WI38 (cell line): Measurements from ENCODE around the gene SETDB1.
A peak's percentile ranks its signal among the peaks of the same experiment; 100 is the strongest.

Experiments used
- H3K4me3 ChIP-seq: 2 replicates; pipeline ENCODE4 v1.5.1; 2011; ENCODE audit warnings: low read depth, mild to moderate bottlenecking, control low read depth, low read length
- TF ChIP-seq, protein P1 (sequence below): IDR thresholded peaks from 2 replicates; pipeline ENCODE4 v1.5.1; 2012; ENCODE audit warnings: low read depth, mild to moderate bottlenecking, control low read depth, low read length

The SETDB1 gene

DNA sequence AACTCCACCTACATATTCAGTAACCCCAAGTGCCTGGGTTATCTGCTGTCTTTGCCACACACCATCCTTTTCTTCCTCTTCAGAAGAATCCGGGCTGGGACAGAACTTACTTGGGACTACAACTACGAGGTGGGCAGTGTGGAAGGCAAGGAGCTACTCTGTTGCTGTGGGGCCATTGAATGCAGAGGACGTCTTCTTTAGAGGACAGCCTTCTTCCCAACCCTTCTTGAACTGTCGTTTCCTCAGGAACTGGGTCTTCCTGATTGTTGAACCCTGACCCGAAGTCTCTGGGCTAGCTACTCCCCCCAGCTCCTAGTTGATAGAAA lies 38.0 kb downstream of the SETDB1 start:
- no peak overlapping the region for H3K4me3 ChIP-seq
- TF ChIP-seq, protein P1, sequence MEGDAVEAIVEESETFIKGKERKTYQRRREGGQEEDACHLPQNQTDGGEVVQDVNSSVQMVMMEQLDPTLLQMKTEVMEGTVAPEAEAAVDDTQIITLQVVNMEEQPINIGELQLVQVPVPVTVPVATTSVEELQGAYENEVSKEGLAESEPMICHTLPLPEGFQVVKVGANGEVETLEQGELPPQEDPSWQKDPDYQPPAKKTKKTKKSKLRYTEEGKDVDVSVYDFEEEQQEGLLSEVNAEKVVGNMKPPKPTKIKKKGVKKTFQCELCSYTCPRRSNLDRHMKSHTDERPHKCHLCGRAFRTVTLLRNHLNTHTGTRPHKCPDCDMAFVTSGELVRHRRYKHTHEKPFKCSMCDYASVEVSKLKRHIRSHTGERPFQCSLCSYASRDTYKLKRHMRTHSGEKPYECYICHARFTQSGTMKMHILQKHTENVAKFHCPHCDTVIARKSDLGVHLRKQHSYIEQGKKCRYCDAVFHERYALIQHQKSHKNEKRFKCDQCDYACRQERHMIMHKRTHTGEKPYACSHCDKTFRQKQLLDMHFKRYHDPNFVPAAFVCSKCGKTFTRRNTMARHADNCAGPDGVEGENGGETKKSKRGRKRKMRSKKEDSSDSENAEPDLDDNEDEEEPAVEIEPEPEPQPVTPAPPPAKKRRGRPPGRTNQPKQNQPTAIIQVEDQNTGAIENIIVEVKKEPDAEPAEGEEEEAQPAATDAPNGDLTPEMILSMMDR = no peak

DNA sequence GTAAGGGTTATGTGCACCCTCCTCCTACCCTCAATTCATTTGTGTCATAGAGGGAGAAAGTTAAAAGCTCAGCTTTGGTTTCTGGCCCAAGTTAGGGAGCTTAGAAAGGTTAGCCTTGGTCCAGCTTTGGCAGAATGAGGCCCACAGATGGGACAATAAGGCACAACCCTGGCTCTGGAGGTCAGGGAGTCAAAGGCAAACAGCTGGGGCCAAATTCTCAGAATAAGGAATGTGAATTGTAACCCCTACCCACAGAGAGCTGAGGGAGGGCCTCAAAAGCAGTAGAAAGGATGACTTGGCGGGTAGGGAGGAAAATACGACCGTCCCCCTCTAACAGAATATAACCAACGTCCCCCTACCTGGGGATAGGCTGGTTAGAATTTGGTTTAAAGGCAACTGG lies 39.4 kb downstream of the SETDB1 start:
- H3K4me3 ChIP-seq = no peak overlapping the region
- TF ChIP-seq, protein P1 = no peak

DNA sequence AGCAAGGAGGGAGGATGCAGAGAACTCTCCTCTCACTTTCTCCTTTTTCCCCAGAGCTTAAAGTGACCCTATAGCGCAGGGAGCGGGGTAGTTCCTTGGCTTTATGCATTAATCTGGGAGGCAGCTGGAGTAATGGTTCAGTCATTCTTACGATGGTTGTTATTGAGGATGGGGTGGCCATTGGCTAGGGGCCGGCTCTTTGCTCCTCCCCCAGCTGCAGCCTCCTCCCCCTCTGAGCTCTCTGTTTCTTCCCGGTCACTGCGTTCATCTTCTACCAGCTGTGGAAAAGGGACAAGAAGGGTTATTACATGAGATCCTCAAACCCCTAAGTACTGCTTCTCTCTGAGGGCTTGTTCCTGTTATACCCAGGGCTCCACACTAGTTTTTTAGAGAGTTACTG lies 39.8 kb downstream of the SETDB1 start:
- no peak overlapping the region for H3K4me3 ChIP-seq
- TF ChIP-seq, protein P1 = no peak

DNA sequence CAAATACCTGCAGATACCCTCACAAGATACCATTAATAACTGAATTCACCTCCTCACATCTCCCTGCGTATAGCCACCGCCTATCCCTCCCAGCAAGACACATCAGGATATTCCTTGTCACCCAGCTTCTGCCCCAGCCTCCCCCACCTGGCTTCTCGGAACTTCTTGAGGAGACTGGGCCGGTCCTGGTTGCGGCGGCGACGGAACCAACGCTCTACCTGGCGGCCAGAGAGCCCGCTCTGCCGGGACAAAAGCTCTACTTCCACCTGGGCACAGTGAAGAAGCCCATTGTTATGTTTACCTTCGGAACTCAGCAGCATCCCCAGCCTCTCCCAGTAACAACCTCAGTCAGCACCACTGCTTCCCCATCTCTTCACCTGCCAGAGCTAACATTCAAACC lies 41.8 kb downstream of the SETDB1 start:
- H3K4me3 ChIP-seq = no peak overlapping the region
- TF ChIP-seq, protein P1 = no peak

DNA sequence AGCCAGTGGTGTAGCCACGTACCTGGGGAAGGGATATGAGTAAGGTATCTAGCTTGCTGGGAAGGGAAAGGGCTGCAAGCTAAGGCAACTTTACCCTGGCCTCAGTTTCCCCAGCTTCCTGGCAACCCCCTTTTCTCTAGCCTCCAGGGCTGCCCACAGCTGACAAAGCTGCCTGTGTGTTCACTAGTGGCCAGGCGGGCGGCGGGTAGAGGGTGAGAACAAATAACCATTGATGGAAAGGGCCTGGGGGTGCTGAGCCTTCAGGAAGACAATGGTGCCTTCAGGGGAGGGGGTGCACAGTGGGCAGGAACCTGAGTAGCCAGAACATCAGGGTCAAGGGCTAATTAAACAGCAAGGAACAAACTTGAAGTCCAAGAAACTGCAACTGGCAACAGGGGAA lies 42.3 kb downstream of the SETDB1 start:
- TF ChIP-seq, protein P1 = no peak
- H3K4me3 ChIP-seq = no peak overlapping the region

DNA sequence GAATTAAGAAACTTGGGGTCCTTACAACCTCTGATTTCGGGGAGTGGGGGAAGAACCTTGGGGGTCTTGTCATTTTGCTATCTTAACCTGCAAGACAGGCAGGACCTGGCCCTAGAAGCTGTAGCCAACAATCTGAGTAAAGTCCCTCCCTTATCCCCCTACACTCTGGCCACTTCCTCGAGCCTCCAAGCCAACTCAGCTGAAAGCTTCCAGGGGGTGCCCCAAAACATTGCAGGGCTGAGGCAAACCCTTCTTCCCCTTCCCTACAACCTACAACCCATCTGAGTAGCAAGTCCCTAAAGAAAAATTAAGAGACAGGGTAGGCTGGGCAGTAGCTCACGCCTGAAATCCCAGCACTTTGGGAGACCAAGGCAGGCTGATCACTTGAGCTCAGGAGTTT lies 43.5 kb downstream of the SETDB1 start:
- H3K4me3 ChIP-seq = no peak overlapping the region
- TF ChIP-seq, protein P1 = no peak

DNA sequence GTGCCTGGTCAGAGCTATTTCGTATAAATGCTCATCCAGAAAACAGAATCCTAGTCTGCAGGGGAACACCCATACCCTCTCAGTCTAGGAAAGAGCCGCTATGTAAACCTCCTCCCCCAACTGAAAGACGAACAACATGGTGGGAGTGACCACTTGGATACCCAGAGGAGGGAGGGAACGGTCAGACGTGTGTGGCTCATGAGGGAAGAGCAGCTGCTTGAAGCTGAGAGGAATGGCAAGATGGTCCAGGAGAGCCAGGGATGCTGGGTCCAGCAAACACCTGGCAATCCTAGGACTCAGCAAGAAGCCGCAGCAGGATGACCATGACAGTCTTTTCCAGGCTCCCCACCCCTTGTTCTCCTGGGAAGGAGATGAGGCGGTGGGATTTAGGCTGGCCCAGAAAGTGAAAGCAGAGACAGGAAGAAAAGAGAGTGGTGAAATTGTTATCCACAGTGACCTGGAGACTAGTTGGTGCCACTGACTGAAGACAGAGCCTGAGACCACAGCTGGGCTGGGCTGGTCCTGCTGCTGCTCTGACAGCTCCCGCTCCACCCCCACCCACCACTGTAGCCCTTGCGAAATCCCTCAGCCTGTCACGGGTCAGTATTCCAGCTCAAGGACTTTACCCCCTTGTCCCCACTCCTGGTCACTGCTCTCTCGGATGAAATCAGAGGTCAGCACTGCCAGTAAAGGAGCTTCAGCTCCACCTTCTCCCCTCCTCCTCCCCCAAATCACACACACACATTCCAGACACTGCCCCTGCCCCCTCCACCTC lies 44.8 kb downstream of the SETDB1 start:
- peak overlapping the region; percentile 67 for H3K4me3 ChIP-seq
- TF ChIP-seq, protein P1 = no peak
